Activated CD8-positive, alpha-beta T cell treated with anti-CD3 and anti-CD28 coated beads, Interleukin-2, amount 10 ng/mL, durations not matched to agents 7 days and 5 days (primary cell): ENCODE data around the gene FLNB. TPM values are rescaled to one million over a fixed set of nuclear protein-coding genes. Genes with fewer than 3 reads are reported as not detected.

Source experiments
- ATAC-seq: fragments of 150-1000 bp; cut with Tn5 transposase; one replicate; pipeline ENCODE4 v1.10.0; 2021; ENCODE audit warnings: moderate library complexity
- CTCF ChIA-PET: fragments of 350-600 bp; sonication (Branson Sonifier 250); formaldehyde crosslinking; loops from one replicate; lab custom pipeline; 2021; ENCODE audit warnings: antibody characterized with exemption; lab: Charles Lee
- POLR2A ChIA-PET: fragments of 350-600 bp; sonication (Branson Sonifier 250); formaldehyde crosslinking; loops from one replicate; lab custom pipeline; 2021; ENCODE audit warnings: antibody characterized with exemption; lab: Charles Lee
- DNase-seq: peaks from one replicate; pipeline ENCODE4 v3.0.0-alpha.2; 2020
- H3K27ac Mint-ChIP-seq: one replicate; pipeline ENCODE4 v1.8.0; 2021; ENCODE audit warnings: mild to moderate bottlenecking, mixed read lengths
- H3K27me3 Mint-ChIP-seq: one replicate; pipeline ENCODE4 v1.8.0; 2021; ENCODE audit warnings: low read depth, mixed read lengths
- H3K36me3 Mint-ChIP-seq: one replicate; pipeline ENCODE4 v1.8.0; 2021; ENCODE audit warnings: low read depth, mixed read lengths
- H3K4me1 Mint-ChIP-seq: one replicate; pipeline ENCODE4 v1.8.0; 2021; ENCODE audit warnings: low read depth, mixed read lengths
- H3K4me3 Mint-ChIP-seq: one replicate; pipeline ENCODE4 v1.8.0; 2021; ENCODE audit warnings: mild to moderate bottlenecking, mixed read lengths
- H3K9me3 Mint-ChIP-seq: one replicate; pipeline ENCODE4 v1.8.0; 2022; ENCODE audit warnings: mixed read lengths; ENCODE audit not compliant: insufficient read depth
- total RNA-seq, 2 experiments: library from RNA; stranded (reverse); gene quantifications; one replicate each; pipeline ENCODE4 v1.2.3, GENCODE V29; 2021

FLNB gene
- total RNA-seq, 2 experiments from 2014 or later, result 14.1 to 15.9 TPM

DNA sequence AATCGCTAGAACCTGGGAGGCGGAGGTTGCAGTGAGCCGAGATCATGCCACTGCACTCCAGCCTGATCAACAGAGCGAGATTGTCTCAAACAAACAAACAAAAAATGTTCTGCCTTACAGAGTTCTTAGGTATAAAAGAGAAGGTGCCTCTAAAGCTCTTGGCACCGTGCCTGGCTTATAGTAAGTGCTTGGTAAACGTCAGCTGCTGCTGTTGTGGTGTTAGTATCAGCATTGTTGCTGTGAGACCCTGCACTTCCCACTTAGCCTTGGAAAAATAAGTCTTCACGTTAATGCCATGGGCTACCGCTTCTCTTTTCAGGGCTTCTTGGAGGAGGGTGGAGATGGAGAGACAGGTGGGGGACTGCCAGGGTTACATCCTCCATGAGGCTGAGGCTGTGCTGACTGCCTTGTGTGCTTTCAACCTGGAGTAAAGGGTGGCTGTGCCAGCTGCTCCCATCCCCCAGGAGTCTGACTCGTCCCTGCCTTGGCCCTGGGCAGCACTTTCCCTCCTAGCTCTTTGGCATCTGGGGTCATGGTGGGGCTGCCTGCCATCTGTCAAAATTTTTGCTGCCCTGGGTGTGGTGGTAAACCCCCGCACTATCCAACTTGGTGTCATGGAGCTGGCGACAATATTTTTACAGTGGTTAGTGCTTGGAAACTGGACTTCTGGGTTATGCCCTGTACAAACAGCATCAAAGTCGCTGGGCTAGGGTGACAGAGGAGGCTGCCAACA, 17.8 kb downstream of the FLNB start:
- Mint-ChIP-seq H3K4me1 (peaks cover 10% of the 10 kb centered on the region), H3K27me3 (no peaks in the 10 kb centered on the region)
- POLR2A ChIA-PET, result no interaction called here

DNA sequence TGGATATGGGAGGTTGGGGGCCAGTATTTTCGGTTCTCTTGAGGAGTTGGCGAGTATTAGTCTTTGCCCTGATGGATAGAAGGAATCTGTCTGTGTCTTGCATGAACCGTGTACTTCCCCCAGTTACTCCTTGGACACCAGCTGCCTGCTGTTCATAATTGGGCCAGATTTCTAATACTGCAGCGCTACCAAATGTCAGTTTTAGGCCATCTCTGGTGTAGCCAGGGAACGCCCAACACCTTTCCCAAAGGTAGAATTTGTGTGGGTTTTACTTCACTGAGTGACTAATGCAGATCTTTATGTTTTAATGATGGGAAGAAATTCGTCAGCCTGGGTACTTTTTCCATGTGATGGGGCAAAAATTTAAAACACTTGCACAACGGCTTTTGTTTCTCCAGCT, 18.4 kb downstream of the FLNB start:
- DNase-seq (no peak), ATAC-seq (no peak)
- Mint-ChIP-seq H3K36me3 (no peaks in the 10 kb centered on the region), H3K4me3 (no peak overlapping the region), H3K27ac (no peak overlapping the region), H3K27me3 (no peaks in the 10 kb centered on the region), H3K9me3 (no peaks in the 10 kb centered on the region), H3K4me1 (peaks cover 10% of the 10 kb centered on the region)
- ChIA-PET POLR2A (no interaction called here), CTCF (no interaction called here)

More for the DNA sequence above, 17.8 kb downstream of the FLNB start:
- no peak for DNase-seq
- no peak for ATAC-seq
- CTCF ChIA-PET, result interaction anchor here (1.4 kb wide), 1 partner anchor 14 kb away, joined by 3 read pairs; no protein-coding TSS in a partner anchor
- Mint-ChIP-seq H3K27ac (no peak overlapping the region), H3K9me3 (no peaks in the 10 kb centered on the region), H3K4me3 (no peak overlapping the region), H3K36me3 (no peaks in the 10 kb centered on the region)

DNA sequence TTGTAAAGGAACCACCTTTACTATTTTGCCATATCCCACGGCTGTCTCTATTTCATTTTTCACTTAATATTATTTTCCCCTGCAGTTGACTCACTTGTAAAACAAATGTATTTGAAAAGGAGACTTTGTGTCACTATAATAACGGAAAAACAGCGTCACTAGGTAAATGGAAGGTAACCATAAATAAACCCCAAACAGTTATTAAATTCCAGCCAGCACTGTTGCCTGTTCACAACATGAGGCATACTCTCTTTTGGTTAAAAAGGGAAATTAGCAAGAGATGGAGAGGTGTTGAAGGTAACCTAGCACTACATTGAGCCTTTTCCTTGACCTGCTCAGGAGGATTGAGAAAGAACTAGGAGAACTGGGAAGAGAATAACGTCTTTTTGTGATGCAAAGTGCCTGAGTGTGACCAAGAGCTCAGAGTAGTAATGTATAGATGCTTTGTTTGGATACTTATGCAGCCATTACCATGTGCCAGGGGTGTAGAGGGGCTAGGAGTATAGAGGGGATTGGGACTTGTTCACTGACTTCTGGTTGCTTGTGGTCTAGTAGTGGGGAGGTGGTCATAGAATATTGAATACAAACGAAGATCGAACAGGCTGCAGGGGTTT, 19.6 kb downstream of the FLNB start:
- POLR2A ChIA-PET, result no interaction called here
- H3K9me3 Mint-ChIP-seq, result no peaks in the 10 kb centered on the region
- ATAC-seq (no peak), DNase-seq (no peak)
- no peak overlapping the region for H3K4me3 Mint-ChIP-seq
- CTCF ChIA-PET, result interaction anchor here (2.3 kb wide), 1 partner anchor 19 kb away, joined by 8 read pairs; the partner anchor contains the start of gene FLNB
- H3K36me3 Mint-ChIP-seq, result no peaks in the 10 kb centered on the region
- no peaks in the 10 kb centered on the region for H3K27me3 Mint-ChIP-seq
- no peak overlapping the region for H3K27ac Mint-ChIP-seq
- peaks cover 4% of the 10 kb centered on the region for H3K4me1 Mint-ChIP-seq

DNA sequence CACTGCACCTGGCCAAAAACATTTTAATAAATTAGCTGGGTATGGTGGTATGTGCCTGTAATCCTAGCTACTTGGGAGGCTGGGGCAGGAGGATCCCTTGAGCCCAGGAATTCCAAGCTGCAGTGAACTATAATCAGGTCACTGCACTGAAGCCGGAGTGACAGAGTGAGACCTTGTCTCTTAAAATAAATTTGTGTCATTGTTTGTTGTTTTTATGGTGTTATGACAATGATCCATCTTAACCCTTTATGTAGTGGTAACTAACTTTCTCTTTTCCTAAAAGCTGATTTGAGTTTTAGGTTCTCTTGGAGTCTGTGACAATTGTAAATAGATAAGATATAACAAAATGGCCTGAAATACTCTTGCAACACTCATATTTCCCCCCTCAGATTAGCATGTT, 20.7 kb downstream of the FLNB start:
- Mint-ChIP-seq H3K27ac (no peak overlapping the region), H3K36me3 (no peaks in the 10 kb centered on the region), H3K4me3 (no peak overlapping the region), H3K27me3 (no peaks in the 10 kb centered on the region), H3K4me1 (peaks cover 4% of the 10 kb centered on the region), H3K9me3 (no peaks in the 10 kb centered on the region)
- ChIA-PET CTCF (interaction anchor here (0.7 to 2.3 kb wide), 3 partner anchors 9 to 82 kb away, joined by 3 to 8 read pairs (median 5); partner anchors contain the start of gene FLNB), POLR2A (interaction anchor here (0.7 kb wide), 1 partner anchor 20 kb away, joined by 4 read pairs; no protein-coding TSS in a partner anchor)
- DNase-seq (no peak), ATAC-seq (no peak)

DNA sequence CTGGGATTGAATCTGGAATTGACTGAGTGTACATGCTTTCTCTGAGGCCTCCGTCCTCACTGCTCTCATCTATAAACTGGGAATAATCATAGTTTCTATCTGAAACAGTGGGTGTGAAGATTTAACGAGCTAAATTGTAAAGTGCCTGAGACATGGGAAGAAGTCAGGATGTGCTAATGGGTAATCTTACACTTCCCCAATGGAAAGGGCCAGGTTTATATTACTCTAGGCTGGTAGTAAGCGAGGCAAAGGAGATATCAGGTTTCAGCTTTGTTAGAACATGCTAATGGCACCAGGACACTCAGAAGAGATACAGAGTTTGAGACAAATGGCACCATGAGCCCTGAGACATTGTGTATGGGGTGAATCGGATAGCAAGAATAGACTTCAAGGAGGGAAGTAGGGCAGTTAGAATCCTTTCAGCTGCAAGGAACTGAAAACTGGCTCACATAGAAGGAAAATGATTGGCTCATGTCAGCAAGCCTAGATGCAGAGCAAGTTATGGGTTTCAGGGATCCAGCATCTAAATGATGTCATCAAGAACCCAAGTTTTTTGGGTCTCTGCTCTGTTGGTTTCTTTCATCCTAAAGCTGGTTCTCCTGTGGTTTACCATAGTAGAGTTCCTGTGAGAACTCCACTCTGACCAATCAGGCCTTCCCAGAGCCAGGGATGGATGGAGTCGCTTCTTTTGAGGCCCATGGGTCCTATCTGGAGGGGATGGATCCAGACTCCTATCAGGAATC, 21.8 kb downstream of the FLNB start:
- ChIA-PET CTCF (interaction anchor here (1.4 to 1.5 kb wide), 2 partner anchors 10 to 137 kb away, joined by 5 to 6 read pairs; no protein-coding TSS in a partner anchor), POLR2A (no interaction called here)
- H3K4me3 Mint-ChIP-seq, result no peak overlapping the region
- ATAC-seq (no peak), DNase-seq (no peak)
- peaks cover 14% of the 10 kb centered on the region for H3K4me1 Mint-ChIP-seq
- no peaks in the 10 kb centered on the region for H3K36me3 Mint-ChIP-seq
- H3K9me3 Mint-ChIP-seq, result no peaks in the 10 kb centered on the region
- H3K27me3 Mint-ChIP-seq, result no peaks in the 10 kb centered on the region
- H3K27ac Mint-ChIP-seq, result no peak overlapping the region

DNA sequence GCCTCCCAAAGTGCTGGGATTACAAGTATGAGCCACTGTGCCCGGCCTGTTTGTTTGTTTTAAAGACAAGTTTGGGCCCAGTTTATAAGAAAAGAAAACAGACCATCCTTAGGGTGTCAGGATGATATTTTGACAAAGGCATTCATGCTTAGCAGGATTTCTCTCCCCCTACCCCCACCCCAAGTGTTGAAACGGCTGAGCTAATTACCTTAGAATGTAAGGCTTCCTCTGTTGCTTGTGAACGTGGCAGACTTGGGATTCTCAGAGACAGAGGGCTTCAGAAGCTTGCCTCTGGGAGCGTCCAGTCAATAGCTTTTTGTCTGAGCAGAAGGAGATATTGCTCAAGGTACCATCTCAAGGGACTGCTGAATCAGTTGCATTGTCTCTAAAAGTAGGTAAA, 24.0 kb downstream of the FLNB start:
- ATAC-seq, result no peak
- no peak overlapping the region for H3K27ac Mint-ChIP-seq
- CTCF ChIA-PET, result interaction anchor here (0.9 to 1.7 kb wide), 4 partner anchors 13 to 24 kb away, joined by 3 to 7 read pairs (median 4); partner anchors contain the start of gene FLNB

DNA sequence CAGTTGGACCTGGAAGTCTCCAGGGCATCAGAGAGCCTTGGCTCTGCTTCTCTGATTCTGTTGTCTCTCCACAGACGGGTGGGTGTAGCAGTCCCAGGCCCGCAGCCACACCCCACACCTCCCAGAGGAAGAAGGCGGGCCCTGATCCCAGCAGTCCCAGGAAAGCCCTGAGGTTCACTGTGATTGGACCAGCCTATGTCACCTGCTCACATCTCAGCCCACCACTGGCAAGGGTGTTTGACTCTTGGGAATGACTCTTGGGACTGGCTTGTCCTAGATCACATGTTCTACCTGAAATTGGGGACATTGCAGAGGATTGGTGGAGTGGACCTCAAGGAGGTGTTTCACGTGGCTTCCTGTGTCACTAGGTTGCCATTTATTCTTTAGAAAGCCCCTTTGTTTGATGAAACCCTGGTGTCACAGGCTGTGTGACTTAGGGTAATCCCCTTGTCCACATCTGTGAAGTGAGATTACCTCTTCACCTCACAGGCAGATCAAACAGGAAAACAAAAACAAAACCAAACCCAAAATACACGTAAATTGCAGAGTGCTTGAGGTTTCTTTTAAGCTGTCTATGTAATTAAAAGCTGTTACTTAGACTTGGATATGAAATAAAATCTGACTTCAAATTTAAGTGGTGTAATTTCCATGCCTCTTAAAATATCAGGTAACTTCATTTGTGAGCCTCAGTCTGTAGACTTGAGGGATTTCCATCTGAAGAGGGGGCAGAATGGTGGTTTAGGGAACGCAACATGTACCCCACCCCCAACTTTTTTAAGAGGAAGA, 26.7 kb downstream of the FLNB start:
- POLR2A ChIA-PET, result interaction anchor here (0.6 to 0.7 kb wide), 2 partner anchors 32 to 61 kb away, joined by 3 read pairs; no protein-coding TSS in a partner anchor
- DNase-seq, result peak; percentile 60
- peak; percentile 97 for ATAC-seq
- H3K27ac Mint-ChIP-seq, result peak overlapping the region; percentile 28
- no peaks in the 10 kb centered on the region for H3K9me3 Mint-ChIP-seq
- H3K36me3 Mint-ChIP-seq, result peaks cover 4% of the 10 kb centered on the region
- peaks cover 4% of the 10 kb centered on the region for H3K27me3 Mint-ChIP-seq
- no peak overlapping the region for H3K4me3 Mint-ChIP-seq
- peaks cover 37% of the 10 kb centered on the region for H3K4me1 Mint-ChIP-seq
- CTCF ChIA-PET, result interaction anchor here (0.7 to 1.6 kb wide), 6 partner anchors 15 to 182 kb away, joined by 3 to 11 read pairs (median 4); partner anchors contain the start of gene FLNB

More for the DNA sequence above, 24.0 kb downstream of the FLNB start:
- no peaks in the 10 kb centered on the region for H3K9me3 Mint-ChIP-seq
- no peak overlapping the region for H3K4me3 Mint-ChIP-seq
- H3K36me3 Mint-ChIP-seq, result no peaks in the 10 kb centered on the region
- no peaks in the 10 kb centered on the region for H3K27me3 Mint-ChIP-seq
- DNase-seq, result no peak
- POLR2A ChIA-PET, result no interaction called here
- H3K4me1 Mint-ChIP-seq, result peaks cover 33% of the 10 kb centered on the region

DNA sequence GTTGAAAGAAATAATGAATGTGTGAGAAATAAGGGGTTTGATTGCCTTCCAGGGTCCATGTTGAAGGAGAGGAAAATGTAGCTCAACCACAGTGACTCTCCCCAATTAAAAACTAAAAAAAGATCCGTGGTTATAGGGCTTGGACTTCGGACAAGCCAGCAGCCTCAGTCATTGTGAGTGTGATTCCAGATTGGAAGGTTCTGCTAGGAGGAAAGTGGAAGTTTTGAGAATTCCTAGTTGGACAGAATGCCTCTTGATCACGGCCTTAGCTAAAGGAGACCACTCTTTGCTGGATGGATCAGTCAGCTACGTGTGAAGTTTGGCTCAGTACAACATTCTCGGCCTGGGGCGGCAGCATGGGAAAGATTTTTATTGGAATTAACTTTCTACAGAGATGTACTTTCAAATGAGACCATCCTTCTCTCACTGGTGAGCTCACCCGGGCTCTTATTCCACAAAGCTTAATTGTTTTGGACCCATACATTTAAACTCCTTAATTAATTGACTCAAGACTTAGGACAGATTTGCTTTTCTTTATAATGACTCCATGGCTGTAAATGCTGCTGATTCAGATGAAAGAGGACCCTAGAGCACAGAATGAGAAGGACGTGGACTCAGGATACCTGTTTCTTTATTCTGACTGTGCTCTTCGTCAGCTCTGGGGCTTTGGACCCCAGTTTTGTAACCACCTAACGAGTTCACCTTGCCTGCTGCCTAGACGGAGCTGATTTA, 27.5 kb downstream of the FLNB start:
- H3K9me3 Mint-ChIP-seq, result no peaks in the 10 kb centered on the region
- H3K4me1 Mint-ChIP-seq, result peaks cover 35% of the 10 kb centered on the region
- CTCF ChIA-PET, result interaction anchor here (0.7 to 1.6 kb wide), 6 partner anchors 16 to 181 kb away, joined by 3 to 11 read pairs (median 4); partner anchors contain the start of gene FLNB
- DNase-seq (no peak), ATAC-seq (no peak)
- POLR2A ChIA-PET, result interaction anchor here (0.6 kb wide), 1 partner anchor 31 kb away, joined by 3 read pairs; no protein-coding TSS in a partner anchor
- no peak overlapping the region for H3K4me3 Mint-ChIP-seq
- peaks cover 4% of the 10 kb centered on the region for H3K36me3 Mint-ChIP-seq
- H3K27me3 Mint-ChIP-seq, result peaks cover 4% of the 10 kb centered on the region
- no peak overlapping the region for H3K27ac Mint-ChIP-seq

DNA sequence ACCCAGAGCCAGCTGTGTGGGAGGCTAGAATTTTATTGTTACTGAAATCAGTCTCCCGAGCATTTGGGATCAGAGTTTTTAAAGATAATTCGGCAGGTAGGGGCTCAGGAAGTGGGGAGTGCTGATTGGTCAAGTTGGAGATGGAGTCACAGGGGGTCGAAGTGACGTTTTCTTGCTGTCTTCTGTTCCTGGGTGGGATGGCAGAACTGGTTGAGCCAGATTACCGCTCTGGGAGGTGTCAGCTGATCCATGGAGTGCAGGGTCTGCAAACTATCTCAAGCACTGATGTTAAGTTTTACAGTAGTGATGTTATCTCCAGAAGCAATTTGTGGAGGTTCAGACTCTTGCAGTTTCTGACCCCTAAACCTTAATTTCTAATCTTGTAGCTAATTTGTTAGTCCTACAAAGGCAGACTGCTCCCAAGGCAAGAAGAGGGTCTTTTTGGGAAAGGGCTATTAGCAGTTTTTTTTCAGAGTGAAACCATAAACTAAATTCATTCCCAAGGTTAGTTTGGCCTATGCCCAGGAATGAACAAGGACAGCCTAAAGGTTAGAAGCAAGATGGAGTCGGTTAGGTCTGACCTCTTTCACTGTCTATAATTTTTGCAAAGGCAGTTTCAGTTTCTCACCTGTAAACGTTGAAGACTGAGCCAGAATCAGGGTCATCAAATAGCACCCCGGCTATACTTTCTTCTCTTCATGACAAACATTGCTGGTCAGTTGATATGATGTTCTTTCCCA, 28.2 kb downstream of the FLNB start:
- H3K27ac Mint-ChIP-seq, result no peak overlapping the region
- ATAC-seq (no peak), DNase-seq (no peak)
- POLR2A ChIA-PET, result no interaction called here
- CTCF ChIA-PET, result interaction anchor here (1.2 to 1.6 kb wide), 2 partner anchors 27 to 29 kb away, joined by 3 to 11 read pairs; partner anchors contain the start of gene FLNB
- no peaks in the 10 kb centered on the region for H3K9me3 Mint-ChIP-seq
- peaks cover 42% of the 10 kb centered on the region for H3K4me1 Mint-ChIP-seq
- H3K36me3 Mint-ChIP-seq, result peaks cover 4% of the 10 kb centered on the region
- no peak overlapping the region for H3K4me3 Mint-ChIP-seq
- peaks cover 4% of the 10 kb centered on the region for H3K27me3 Mint-ChIP-seq
